GM23248 (cell line): Measurements from ENCODE around the gene CDK12. TPM values are rescaled to one million over a fixed set of nuclear protein-coding genes. Genes with fewer than 3 reads are reported as not detected.
A peak's percentile ranks its signal among the peaks of the same experiment; 100 is the strongest.

ENCODE experiments used
- DNase-seq: peaks from one replicate; pipeline ENCODE4 v3.0.0-alpha.2; 2015
- H2AFZ ChIP-seq: fragments of 200-600 bp; sonication (generic); 2 replicates; pipeline ENCODE4 v1.6.1; 2016; ENCODE audit warnings: antibody characterized with exemption
- H3F3A ChIP-seq: fragments of 200-600 bp; sonication (generic); 2 replicates; pipeline ENCODE4 v1.6.1; 2016; ENCODE audit warnings: mild to moderate bottlenecking, antibody characterized with exemption, mixed run types; ENCODE audit not compliant: insufficient read depth
- H3K27ac ChIP-seq: fragments of 200-600 bp; sonication (generic); 2 replicates; pipeline ENCODE4 v1.5.1; 2016; ENCODE audit warnings: mild to moderate bottlenecking
- H3K27me3 ChIP-seq: fragments of 200-600 bp; sonication (generic); replicated peaks from 2 replicates; pipeline ENCODE4 v1.6.1; 2016; ENCODE audit warnings: mild to moderate bottlenecking; ENCODE audit not compliant: insufficient read depth
- H3K36me3 ChIP-seq: fragments of 200-600 bp; sonication (generic); 2 replicates; pipeline ENCODE4 v1.6.1; 2016; ENCODE audit warnings: low read depth, mild to moderate bottlenecking
- H3K4me1 ChIP-seq: fragments of 200-600 bp; sonication (generic); 2 replicates; pipeline ENCODE4 v1.6.1; 2016; ENCODE audit warnings: mild to moderate bottlenecking; ENCODE audit not compliant: insufficient read depth
- H3K4me2 ChIP-seq: fragments of 200-600 bp; sonication (generic); one replicate; pipeline ENCODE4 v1.6.1; 2016; ENCODE audit warnings: mild to moderate bottlenecking; ENCODE audit not compliant: unreplicated experiment
- H3K4me3 ChIP-seq: fragments of 200-600 bp; sonication (generic); 2 replicates; pipeline ENCODE4 v1.5.1; 2016; ENCODE audit warnings: mild to moderate bottlenecking
- H3K79me2 ChIP-seq: fragments of 200-600 bp; sonication (generic); 2 replicates; pipeline ENCODE4 v1.6.1; 2016; ENCODE audit warnings: mild to moderate bottlenecking; ENCODE audit not compliant: insufficient read depth
- H3K9ac ChIP-seq: fragments of 200-600 bp; sonication (generic); 2 replicates; pipeline ENCODE4 v1.6.1; 2016; ENCODE audit warnings: mild to moderate bottlenecking
- H3K9me2 ChIP-seq: fragments of 200-600 bp; sonication (generic); 2 replicates; pipeline ENCODE4 v1.6.1; 2016; ENCODE audit warnings: mixed run types, mild to moderate bottlenecking, moderate library complexity; ENCODE audit not compliant: insufficient read depth
- H3K9me3 ChIP-seq: fragments of 200-600 bp; sonication (generic); one replicate; pipeline ENCODE4 v1.6.1; 2017; ENCODE audit warnings: low read depth
- H4K20me1 ChIP-seq: fragments of 200-600 bp; sonication (generic); 2 replicates; pipeline ENCODE4 v1.6.0; 2016; ENCODE audit not compliant: insufficient read depth
- EZH2 ChIP-seq: fragments of 200-600 bp; sonication (generic); IDR thresholded peaks from 2 replicates; pipeline ENCODE4 v1.6.1; 2018; ENCODE audit warnings: antibody characterized with exemption, mild to moderate bottlenecking; ENCODE audit not compliant: insufficient read depth, poor library complexity, severe bottlenecking
- EZH2phosphoT487 ChIP-seq: fragments of 200-600 bp; sonication (generic); IDR thresholded peaks from 2 replicates; pipeline ENCODE4 v1.6.1; 2018; ENCODE audit warnings: antibody characterized with exemption, moderate library complexity, mild to moderate bottlenecking, low read depth; ENCODE audit not compliant: insufficient read depth
- WGBS, 2 experiments: methylation state at CpG; one replicate each; pipeline ENCODE4 v1.1.6; 2015 to 2017; ENCODE audit warnings: low lambda C conversion rate in 2 of 2, low coverage in 1 of 2; ENCODE audit errors: missing lambda C conversion rate in 2 of 2; 5-methylcytosine and 5-hydroxymethylcytosine counted together
- in situ Hi-C: fragments of 300-500 bp; cut with MboI; formaldehyde crosslinking; loops from 2 replicates; pipeline ENCODE4 v1.15.0; 2020
- polyA plus RNA-seq: library from polyadenylated mRNA; unstranded; fragments of >200 nt; fragmentation: Nextera tagmentation; extraction: Ambion mirVana; gene quantifications from 2 replicates; pipeline ENCODE4 v1.2.1, GENCODE V29; 2016
- total RNA-seq: library from RNA; depleted of rRNA; stranded (reverse); fragments of >200 nt; shearing (Covaris generic); gene quantifications from 2 replicates; pipeline ENCODE4 v1.2.3, GENCODE V29; 2014

The CDK12 gene
- total and polyA plus RNA-seq, 2 experiments from 2014 or later = 8.9 to 21.1 TPM

DNA sequence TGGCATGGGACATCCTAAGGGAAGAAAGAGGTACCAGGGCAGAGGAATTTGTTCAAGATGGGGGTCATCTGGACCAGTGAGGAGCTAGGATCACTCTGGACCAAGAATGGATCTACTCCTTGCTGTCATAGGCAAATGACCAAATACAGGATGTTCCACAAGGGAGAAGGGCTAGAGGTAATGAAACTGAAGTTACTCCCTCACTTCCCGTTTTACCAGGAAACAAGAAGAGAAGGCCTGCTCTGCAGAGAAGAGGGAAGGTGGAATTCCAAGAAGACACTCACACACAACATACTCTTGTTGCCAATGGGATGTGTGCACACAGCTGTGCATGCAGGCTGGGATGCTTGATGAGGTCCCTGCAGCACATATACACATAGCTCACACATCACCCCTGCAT lies 107.8 kb downstream of the CDK12 start:
- Histone ChIP-seq H3K79me2 (no peaks in the 10 kb centered on the region), H3K9me3 (no peaks in the 10 kb centered on the region), H3K27ac (no peak overlapping the region), H2AFZ (no peak overlapping the region), H3K4me2 (no peak overlapping the region), H3K4me3 (no peak overlapping the region), H3K36me3 (no peaks in the 10 kb centered on the region), H3K4me1 (no peaks in the 10 kb centered on the region), H3K9ac (no peak overlapping the region), H3K27me3 (no peaks in the 10 kb centered on the region), H3F3A (peaks cover 21% of the 10 kb centered on the region), H4K20me1 (no peaks in the 10 kb centered on the region), H3K9me2 (no peaks in the 10 kb centered on the region)
- 14 to 38% methylated on average over 1 of the region's 1 CpG for WGBS, 2 experiments
- TF ChIP-seq EZH2phosphoT487 = no peak
- no peak for TF ChIP-seq EZH2
- DNase-seq = no peak
- in situ Hi-C loops = no loop called here

DNA sequence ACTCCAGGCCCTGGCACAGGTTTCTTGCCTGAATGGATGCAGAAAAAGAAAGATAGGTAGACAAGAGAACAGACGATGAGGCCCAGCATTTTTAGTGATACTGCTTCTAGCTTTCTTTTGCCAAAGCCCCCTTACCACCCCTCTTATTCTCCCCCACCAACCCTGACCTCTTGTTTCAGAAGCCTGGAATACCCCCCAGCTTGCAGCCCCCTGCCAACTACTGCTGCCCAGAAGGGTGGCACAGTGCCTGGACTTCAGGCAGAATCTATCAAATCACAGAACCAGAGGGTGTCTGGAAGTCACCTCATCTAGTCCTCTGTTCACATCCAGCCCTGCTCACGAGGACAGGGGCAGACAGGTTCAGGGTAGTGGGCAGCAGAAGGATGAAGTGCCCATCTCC lies 110.8 kb downstream of the CDK12 start:
- Histone ChIP-seq H2AFZ (no peak overlapping the region), H3K4me1 (no peaks in the 10 kb centered on the region), H3K4me3 (no peak overlapping the region), H3K4me2 (no peak overlapping the region), H3K9me3 (no peaks in the 10 kb centered on the region), H3K9ac (no peak overlapping the region), H3K36me3 (no peaks in the 10 kb centered on the region), H3K9me2 (no peaks in the 10 kb centered on the region), H3K79me2 (no peaks in the 10 kb centered on the region), H3K27ac (no peak overlapping the region), H4K20me1 (no peaks in the 10 kb centered on the region), H3K27me3 (no peaks in the 10 kb centered on the region), H3F3A (peaks cover 21% of the 10 kb centered on the region)
- in situ Hi-C loops = no loop called here
- no peak for DNase-seq
- TF ChIP-seq EZH2 (no peak), EZH2phosphoT487 (no peak)
- 89 to 93% methylated on average over 2 of the region's 2 CpGs for WGBS, 2 experiments

DNA sequence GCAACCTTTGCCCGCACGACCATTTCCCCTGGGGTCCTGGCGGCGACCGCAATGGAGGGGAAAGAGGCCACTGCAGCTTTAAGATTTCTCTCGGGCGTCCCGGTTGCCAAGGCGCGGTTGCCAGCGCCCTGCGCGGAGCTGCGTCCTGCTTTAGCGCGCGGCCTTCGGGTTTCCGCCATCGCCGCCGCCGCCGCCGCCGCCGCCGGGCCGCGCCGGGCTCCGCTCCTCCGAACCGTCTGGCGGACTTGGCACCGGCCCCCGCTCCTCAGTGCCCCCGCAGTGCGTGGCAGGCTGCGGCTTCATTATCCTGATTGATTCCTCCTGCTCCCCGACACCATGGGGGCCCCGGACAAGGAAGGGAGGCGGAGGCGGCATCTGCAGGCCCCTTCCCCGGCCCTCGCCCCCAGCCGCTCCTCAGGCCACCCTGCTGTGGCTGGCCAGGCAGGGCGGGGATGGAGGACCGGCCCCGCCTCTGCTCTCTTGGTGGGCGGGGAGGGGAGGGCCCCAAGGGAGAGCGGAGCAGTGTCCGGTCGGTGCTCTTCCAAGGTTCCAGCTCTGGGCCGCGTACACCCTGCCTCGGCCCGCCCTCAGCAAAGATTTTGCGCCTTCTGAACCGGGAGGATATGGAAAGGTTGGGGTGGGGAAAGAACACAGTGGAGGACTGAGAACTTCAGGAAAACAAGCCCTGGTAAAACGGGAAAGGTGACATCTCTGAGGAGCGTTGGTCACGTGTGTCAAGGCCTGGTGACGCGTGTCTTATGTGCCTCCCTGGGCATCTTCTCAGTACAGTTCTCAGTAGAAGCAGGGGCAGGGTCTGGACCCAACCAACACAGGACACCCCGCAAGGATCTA lies 112.4 kb downstream of the CDK12 start:
- TF ChIP-seq EZH2 (no peak), EZH2phosphoT487 (no peak)
- in situ Hi-C loops = no loop called here
- Histone ChIP-seq H3K79me2 (no peaks in the 10 kb centered on the region), H3K4me3 (peak overlapping the region; percentile 72), H2AFZ (peak overlapping the region; percentile 79), H3K9me3 (no peaks in the 10 kb centered on the region), H3K9me2 (no peaks in the 10 kb centered on the region), H3K9ac (peak overlapping the region; percentile 72), H3F3A (peaks cover 21% of the 10 kb centered on the region), H3K4me1 (no peaks in the 10 kb centered on the region), H3K4me2 (peak overlapping the region; percentile 52), H4K20me1 (no peaks in the 10 kb centered on the region), H3K36me3 (no peaks in the 10 kb centered on the region), H3K27me3 (0 out of 2 replicates have a peak, but pooled peaks cover 4% of the 10 kb centered on the region), H3K27ac (peak overlapping the region; percentile 31)
- WGBS, 2 experiments = 2% methylated on average over 42 to 65 of the region's 66 CpGs
- peak; percentile 88 for DNase-seq

DNA sequence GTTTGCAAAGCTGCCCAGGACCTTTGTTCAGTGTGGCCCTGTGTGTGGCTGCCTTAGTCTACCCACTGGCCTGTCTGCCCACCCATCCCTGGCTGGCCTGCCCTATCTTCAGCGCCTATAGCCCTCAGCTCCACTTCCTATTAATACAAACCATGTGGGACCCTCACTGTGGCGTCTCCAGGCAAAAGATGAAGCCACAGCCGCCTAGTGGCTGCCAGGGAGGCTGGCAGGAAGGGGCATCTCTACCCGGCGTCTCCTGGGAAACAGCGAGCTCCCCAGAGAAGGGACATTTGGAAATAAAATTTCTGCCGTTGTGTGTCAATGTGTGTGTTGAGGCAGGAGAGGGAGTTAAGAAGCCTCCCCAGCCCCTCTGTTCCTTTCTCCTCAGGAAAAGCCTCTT lies 114.9 kb downstream of the CDK12 start:
- Histone ChIP-seq H3K9me3 (no peaks in the 10 kb centered on the region), H3K79me2 (no peaks in the 10 kb centered on the region), H3K4me3 (no peak overlapping the region), H3K4me1 (no peaks in the 10 kb centered on the region), H3K4me2 (no peak overlapping the region), H3F3A (peaks cover 19% of the 10 kb centered on the region), H2AFZ (no peak overlapping the region), H4K20me1 (no peaks in the 10 kb centered on the region), H3K9ac (no peak overlapping the region), H3K9me2 (no peaks in the 10 kb centered on the region), H3K27me3 (0 out of 2 replicates have a peak, but pooled peaks cover 4% of the 10 kb centered on the region), H3K27ac (no peak overlapping the region), H3K36me3 (no peaks in the 10 kb centered on the region)
- 12 to 19% methylated on average over 7 of the region's 7 CpGs for WGBS, 2 experiments
- in situ Hi-C loops = no loop called here
- DNase-seq = peak; percentile 52
- no peak for TF ChIP-seq EZH2
- TF ChIP-seq EZH2phosphoT487 = no peak
